ENCODE results near the gene ZNF189. TPM values are rescaled to one million over a fixed set of nuclear protein-coding genes. Genes with fewer than 3 reads are reported as not detected.

Gene ZNF189
- polyA plus RNA-seq, 1 donor (not counting 4 experiments of a cell fraction or from before 2014, with no cell fraction given): 8.7 TPM

- dilution Hi-C loops (cut with MboI; ENCODE audit: extremely low pct_ligation_motif_present, low sequenced_read_pairs): no loop called here
- FAIRE-seq: peak; percentile 79
These were observed 10.7 kb upstream of the ZNF189 start for GRCh38 chr9:101387871-101388506.

GRCh38 chr9:101388507-101388993 lies 10.1 kb upstream of the ZNF189 start:
- Histone ChIP-seq H3K79me2 (ENCODE audit: control insufficient read depth, insufficient read depth, low read length) (peaks cover 24% of the 10 kb centered on the region), H4K20me1 (ENCODE audit: control insufficient read depth, extremely low read depth, insufficient read depth, low read length) (no peaks in the 10 kb centered on the region), H3K4me2 (ENCODE audit: control insufficient read depth, extremely low read depth, insufficient read depth, low read depth, low read length) (no peak overlapping the region), H3K27ac (ENCODE audit: control insufficient read depth, insufficient read depth, low read length) (no peak overlapping the region), H3K36me3 (ENCODE audit: control insufficient read depth in 2 of 2, extremely low read depth in 1 of 2, insufficient read depth in 2 of 2, low read length in 2 of 2) (peaks cover 0 to 5% of the 10 kb centered on the region in 2 experiments), H3K4me1 (ENCODE audit: control insufficient read depth, extremely low read depth, insufficient read depth, low read length) (no peaks in the 10 kb centered on the region), H3K4me3 (ENCODE audit: control insufficient read depth in 2 of 3, extremely low read depth in 1 of 3, insufficient read depth in 2 of 3, low read depth in 1 of 3, low read length in 3 of 3) (no peak overlapping the region), H3K9ac (ENCODE audit: control insufficient read depth, extremely low read depth, insufficient read depth, low read length) (no peak overlapping the region), H3K9me1 (ENCODE audit: control insufficient read depth, extremely low read depth, insufficient read depth, low read length) (no peaks in the 10 kb centered on the region), H3K27me3 (ENCODE audit: control insufficient read depth, extremely low read depth, insufficient read depth, low read length) (no peaks in the 10 kb centered on the region), H3K9me3 (ENCODE audit: control insufficient read depth, low read depth, low read length) (no peaks in the 10 kb centered on the region), H2AFZ (ENCODE audit: control insufficient read depth, low read length) (no peak overlapping the region)
- dilution Hi-C loops (cut with MboI; ENCODE audit: extremely low pct_ligation_motif_present, low sequenced_read_pairs): no loop called here
- FAIRE-seq: peak; percentile 64
- no peak for DNase-seq (ENCODE audit: low read depth, low spot score)
- TF ChIP-seq EZH2 (IDR thresholded peaks at IDR 0.05; ENCODE audit: low read length) (no peak), CTCF (optimal IDR thresholded peaks at IDR 0.05 in 1 of 3, IDR thresholded peaks at IDR 0.05 in 1 of 3, conservative IDR thresholded peaks at IDR 0.05 in 1 of 3; ENCODE audit: extremely low read depth in 1 of 3, insufficient read depth in 2 of 3, low read length in 3 of 3) (peak; percentile 38 to 50 (median 44))

More at GRCh38 chr9:101387871-101388506, 10.7 kb upstream of the ZNF189 start:
- no peak for DNase-seq (ENCODE audit: low read depth, low spot score)
- no peaks in the 10 kb centered on the region for H3K9me3 ChIP-seq (ENCODE audit: control insufficient read depth, low read depth, low read length)
- TF ChIP-seq CTCF (optimal IDR thresholded peaks at IDR 0.05 in 1 of 3, IDR thresholded peaks at IDR 0.05 in 1 of 3, conservative IDR thresholded peaks at IDR 0.05 in 1 of 3; ENCODE audit: extremely low read depth in 1 of 3, insufficient read depth in 2 of 3, low read length in 3 of 3): peak; percentile 51 to 68 (median 63)
- TF ChIP-seq EZH2 (IDR thresholded peaks at IDR 0.05; ENCODE audit: low read length): no peak
- no peaks in the 10 kb centered on the region for H4K20me1 ChIP-seq (ENCODE audit: control insufficient read depth, extremely low read depth, insufficient read depth, low read length)
- no peaks in the 10 kb centered on the region for H3K9me1 ChIP-seq (ENCODE audit: control insufficient read depth, extremely low read depth, insufficient read depth, low read length)
- no peaks in the 10 kb centered on the region for H3K4me1 ChIP-seq (ENCODE audit: control insufficient read depth, extremely low read depth, insufficient read depth, low read length)
- no peak overlapping the region for H3K4me2 ChIP-seq (ENCODE audit: control insufficient read depth, extremely low read depth, insufficient read depth, low read depth, low read length)
- no peak overlapping the region for H2AFZ ChIP-seq (ENCODE audit: control insufficient read depth, low read length)
- H3K36me3 ChIP-seq (ENCODE audit: control insufficient read depth in 2 of 2, extremely low read depth in 1 of 2, insufficient read depth in 2 of 2, low read length in 2 of 2): peaks cover 0 to 5% of the 10 kb centered on the region in 2 experiments
- no peak overlapping the region for H3K9ac ChIP-seq (ENCODE audit: control insufficient read depth, extremely low read depth, insufficient read depth, low read length)
- H3K27me3 ChIP-seq (ENCODE audit: control insufficient read depth, extremely low read depth, insufficient read depth, low read length): no peaks in the 10 kb centered on the region
- H3K79me2 ChIP-seq (ENCODE audit: control insufficient read depth, insufficient read depth, low read length): peaks cover 18% of the 10 kb centered on the region
- no peak overlapping the region for H3K4me3 ChIP-seq (ENCODE audit: control insufficient read depth in 2 of 3, extremely low read depth in 1 of 3, insufficient read depth in 2 of 3, low read depth in 1 of 3, low read length in 3 of 3)
- no peak overlapping the region for H3K27ac ChIP-seq (ENCODE audit: control insufficient read depth, insufficient read depth, low read length)
